HG03135 (cell line): ENCODE measurements around the gene NAA10.
A peak's percentile ranks its signal among the peaks of the same experiment; 100 is the strongest.
"Not testable (repeated sequence)": the region's sequence is repeated elsewhere in the genome, so short reads cannot be mapped to it uniquely, and the experiment has no call there.

Source experiments
- ATAC-seq: cut with Tn5 transposase; IDR thresholded peaks from one replicate; pipeline ENCODE4 v1.9.1; 2021; ENCODE audit warnings: mild to moderate bottlenecking, moderate library complexity; ENCODE audit not compliant: unreplicated experiment

The NAA10 gene

DNA sequence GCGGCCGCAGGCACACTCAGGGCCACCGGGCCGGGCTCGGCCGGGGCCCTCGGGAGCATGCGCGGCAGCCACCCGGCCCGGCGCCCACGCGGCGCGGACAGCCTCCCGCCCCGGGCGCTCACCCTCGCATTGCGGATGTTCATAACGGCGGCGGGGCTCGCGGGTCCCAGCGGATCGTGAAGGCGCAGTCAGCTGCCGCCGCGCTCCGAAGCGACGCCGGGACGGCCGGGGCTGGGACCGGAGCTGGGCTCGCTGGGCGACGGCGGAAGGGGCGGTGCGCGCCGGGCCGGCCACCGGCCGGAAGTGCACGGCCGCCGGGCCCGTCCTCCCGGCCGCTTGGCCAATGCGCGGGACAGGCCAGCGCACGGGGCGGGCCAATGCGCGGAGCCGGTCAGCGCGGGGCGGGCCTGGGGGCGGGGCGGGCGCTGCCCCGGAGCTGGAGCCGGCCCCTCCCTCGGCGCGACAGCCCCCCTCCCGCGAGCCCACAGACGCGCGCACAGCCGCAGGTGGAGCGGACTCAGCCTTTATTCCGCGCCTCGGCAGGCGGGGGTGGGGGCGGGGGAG, at the start of gene NAA10:
Gene NAA10, minus strand, starts transcription at position 276 of the 564 bp plus-strand sequence. Its CDS starts 133 bp downstream, at position 143.
- peak; percentile 81 for ATAC-seq

GRCh38 chrX:153983321-153983801, 48.5 kb upstream of the NAA10 start:
- ATAC-seq, result no peak

DNA sequence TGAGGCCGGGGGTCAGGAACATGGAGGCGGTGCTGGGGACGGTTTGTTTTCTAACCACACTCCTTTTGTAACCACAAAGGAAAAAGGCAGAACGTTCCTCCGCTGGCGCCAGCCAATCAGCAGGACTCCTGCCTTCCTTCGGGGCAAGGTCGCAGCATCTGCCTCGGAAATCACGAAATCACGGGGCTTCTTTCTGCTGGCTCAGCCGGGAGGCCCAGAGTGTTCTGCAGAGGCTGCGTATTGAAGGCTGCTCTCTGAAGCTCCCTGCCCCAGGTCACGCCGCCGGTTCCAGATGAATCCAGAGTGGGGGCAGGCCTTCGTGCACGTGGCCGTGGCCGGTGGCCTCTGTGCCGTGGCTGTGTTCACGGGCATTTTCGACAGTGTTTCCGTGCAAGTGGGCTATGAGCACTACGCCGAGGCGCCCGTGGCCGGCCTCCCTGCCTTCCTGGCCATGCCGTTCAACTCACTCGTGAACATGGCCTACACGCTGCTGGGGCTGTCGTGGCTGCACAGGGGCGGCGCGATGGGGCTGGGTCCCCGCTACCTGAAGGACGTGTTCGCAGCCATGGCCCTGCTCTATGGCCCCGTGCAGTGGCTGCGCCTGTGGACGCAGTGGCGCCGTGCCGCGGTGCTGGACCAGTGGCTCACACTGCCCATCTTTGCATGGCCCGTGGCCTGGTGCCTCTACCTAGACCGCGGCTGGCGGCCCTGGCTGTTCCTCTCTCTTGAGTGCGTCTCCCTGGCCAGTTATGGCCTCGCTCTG, 47.1 kb upstream of the NAA10 start:
- ATAC-seq, result no peak

- no peak for ATAC-seq
Observed at GRCh38 chrX:153981231-153981630, 46.4 kb upstream of the NAA10 start.

DNA sequence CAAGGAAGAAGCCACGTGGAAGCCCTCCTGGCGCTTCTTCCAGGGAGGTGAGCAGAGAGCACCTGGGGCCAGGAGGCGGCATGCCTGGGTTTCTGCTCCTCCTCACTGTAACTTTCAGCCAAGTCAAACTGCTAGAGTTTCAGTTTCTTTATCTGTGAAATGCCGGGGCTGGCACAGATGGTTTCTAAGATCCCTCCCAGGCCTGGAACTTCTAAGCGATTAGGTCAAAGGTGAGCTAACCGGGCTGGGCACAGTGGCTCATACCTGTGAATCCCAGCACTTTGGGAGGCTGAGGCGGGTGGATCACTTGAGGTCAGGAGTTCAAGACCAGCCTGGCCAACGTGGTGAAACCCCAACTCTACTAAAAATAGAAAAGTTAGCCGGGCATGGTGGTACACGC, 45.6 kb upstream of the NAA10 start:
- not testable (repeated sequence) for ATAC-seq

DNA sequence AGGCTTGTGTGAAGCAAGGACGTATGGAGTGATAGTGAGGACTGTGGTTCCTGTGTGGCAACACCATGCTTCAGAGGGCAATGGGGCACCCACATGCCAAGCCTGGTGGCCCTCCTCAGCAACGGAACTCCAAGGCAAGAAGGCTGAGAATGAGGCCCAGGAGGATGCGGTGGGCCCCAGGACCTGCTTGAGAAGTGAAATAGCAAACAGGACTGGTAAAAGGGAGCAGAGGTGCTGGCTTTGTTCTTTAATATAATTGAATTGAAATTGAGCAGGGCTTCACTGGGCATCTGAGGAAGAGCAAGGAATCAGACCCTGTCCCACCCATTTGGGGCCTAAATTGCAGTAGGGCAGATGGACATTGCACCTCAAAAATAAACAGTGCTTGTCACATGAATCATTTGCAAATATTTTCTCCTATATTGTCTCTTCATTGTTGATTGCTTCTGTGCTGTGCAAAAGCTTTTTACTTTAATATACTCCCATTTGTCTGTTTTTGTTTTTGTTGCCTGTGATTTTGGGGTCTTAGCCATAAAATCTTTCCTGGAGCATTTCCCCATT, 40.0 kb upstream of the NAA10 start:
- ATAC-seq, result no peak

- ATAC-seq, result no peak
Observed at GRCh38 chrX:153974003-153974725, 39.3 kb upstream of the NAA10 start.

DNA sequence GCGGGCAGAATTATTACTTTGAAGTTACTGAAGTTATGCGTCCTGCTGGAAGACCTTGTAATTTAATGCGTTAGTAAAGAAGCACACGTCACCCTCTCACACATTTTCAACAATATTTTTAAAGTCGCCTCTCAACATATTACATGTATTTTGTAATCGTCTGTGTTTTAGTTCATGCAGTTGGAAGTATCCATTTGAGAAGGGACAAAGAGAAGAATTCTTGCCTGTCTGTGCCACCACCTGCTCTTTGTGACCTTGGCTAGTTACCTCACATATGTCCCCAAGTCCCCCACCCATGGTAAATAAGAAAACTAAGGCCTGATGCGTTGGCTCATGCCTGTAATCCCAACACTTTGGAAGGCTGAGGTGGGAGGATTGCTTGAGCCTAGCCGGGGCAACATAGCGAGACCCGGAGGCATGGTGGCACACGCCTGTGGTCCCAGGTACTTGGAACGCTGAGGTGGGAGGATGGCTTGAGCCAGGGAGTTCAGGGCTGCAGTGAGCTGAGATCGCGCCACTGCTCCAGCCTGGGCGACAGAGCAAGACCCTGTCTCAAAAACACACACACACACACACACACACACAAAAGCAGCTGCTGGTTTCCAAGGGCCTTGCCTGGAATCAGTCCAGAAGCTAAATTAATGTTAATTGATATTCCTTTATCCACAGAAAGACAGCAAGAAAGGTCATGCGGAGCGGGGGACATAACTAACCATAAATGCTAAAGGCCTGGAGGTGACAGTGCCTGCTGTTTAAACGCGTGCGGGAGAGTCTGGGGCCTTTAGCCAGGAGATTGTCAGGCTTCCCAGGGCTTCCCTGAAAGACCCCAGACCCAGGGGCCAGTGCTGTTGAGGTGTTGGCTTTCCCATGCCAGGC, 38.5 kb upstream of the NAA10 start:
- ATAC-seq, result no peak

DNA sequence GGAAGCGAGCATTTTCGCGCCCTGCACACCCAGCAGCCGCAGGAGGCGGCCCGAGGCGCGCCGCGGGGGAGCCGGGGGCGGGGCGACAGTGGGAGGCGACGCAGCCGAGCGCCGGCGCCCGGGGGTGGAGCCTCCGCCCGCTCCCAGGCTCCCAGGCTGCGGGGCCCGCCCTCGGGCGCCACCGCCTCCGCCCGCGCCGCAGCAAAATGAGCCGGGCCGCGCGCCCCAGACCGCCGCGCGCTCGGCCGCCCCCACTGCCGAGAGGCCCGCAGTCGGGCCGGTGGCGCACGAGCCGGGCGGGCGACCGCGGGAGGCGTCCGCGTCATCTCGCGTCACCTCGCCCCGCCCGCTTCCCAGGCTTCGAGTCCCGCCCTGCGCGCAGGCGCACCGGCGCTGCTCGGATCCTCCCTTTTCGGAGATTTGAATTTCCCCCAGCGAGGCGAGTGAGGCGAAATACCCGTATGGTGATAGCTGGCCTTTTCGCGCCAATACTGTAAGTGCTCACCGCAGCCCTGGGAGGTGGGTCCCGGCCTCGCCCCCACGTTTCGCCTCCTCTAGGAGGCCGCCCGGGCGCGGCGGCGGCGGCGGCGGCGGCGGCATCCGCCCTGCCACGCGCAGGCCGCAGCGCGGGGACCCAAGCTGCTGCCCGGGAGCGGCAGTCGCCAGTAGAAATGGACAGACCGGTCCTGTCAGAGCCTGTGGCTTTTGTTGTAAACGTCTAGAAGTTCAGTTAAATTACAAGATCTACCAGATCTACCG, 37.7 kb upstream of the NAA10 start, which contains the start of gene TMEM187:
Gene TMEM187, plus strand, starts transcription at position 387 of the 759 bp plus-strand sequence. CDS start 9,309 bp downstream, outside the sequence.
- ATAC-seq, result peak; percentile 53

DNA sequence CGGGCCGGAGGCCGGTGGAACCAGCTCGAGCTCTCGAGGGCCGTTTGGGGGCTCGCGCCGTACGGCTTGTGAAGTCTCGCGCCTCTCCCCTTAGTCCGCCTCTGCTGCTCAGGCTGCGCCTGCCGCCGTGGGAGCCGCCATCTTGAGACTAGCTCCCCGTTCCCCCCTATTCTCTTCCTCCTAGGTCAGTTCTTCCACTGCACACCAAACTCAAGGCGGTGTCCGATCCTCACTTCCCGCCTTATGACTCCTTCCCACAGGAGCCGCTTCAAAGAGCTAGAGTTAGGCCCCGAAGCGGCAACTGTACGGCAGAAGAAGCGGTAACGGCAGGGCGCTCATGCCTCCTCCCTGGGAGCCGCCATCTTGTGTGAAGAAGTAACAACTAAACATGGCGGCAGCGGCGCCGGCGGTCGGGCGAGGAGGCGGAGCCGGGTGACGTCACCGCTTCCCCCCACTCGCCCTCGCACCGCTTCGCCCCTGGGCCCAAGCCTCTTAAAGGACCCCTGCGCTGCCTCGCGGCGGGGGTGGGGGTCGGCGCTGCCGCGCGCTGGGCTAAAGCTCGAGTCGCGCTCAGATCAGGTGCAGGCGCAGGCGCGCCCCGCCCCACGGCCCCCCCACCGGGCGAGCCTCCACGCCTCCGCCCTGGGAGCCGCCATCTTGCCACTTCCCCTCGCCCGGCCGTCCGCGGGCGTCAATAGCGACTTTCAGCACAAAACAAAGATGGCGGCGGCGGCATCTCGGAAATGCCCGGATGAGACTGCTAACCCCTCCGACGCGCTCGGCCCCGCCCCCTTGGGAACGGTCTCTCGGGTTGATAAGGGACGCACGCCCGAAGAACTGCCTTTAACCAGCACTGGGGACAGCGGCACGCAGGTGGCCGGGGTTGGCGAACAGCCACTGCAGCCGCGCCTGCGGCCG, 36.9 kb upstream of the NAA10 start, which contains the start of gene HCFC1:
Gene HCFC1, minus strand, starts transcription at position 369 of the 918 bp plus-strand sequence. CDS start 978 bp downstream, outside the sequence.
- ATAC-seq, result peak; percentile 45

GRCh38 chrX:153971124-153971449, 36.2 kb upstream of the NAA10 start:
- peak; percentile 48 for ATAC-seq

- ATAC-seq, result peak; percentile 9
Observed at GRCh38 chrX:153970357-153971123, 35.7 kb upstream of the NAA10 start.

- ATAC-seq, result no peak
Observed at GRCh38 chrX:153969904-153970356, 35.1 kb upstream of the NAA10 start.

GRCh38 chrX:153969125-153969903, 34.5 kb upstream of the NAA10 start:
- no peak for ATAC-seq

GRCh38 chrX:153968754-153969124, 33.9 kb upstream of the NAA10 start:
- no peak for ATAC-seq

GRCh38 chrX:153968255-153968654, 33.4 kb upstream of the NAA10 start:
- ATAC-seq, result no peak
